NT2/D1 (cell line): ENCODE data around the gene TROAP.

ENCODE experiments used
- DNase-seq: peaks from one replicate; pipeline ENCODE4 v3.0.0-alpha.2; 2011; ENCODE audit warnings: low read depth, low spot score
- H3K27me3 ChIP-seq: 2 replicates; pipeline ENCODE4 v1.6.0; 2011; ENCODE audit warnings: mild to moderate bottlenecking; ENCODE audit not compliant: insufficient read length, insufficient read depth
- H3K36me3 ChIP-seq: 2 replicates; pipeline ENCODE4 v1.6.1; 2011; ENCODE audit warnings: mild to moderate bottlenecking, low read length, mixed read lengths; ENCODE audit not compliant: insufficient read depth, insufficient read length
- H3K4me1 ChIP-seq: 2 replicates; pipeline ENCODE4 v1.5.1; 2011; ENCODE audit not compliant: insufficient read depth, insufficient read length
- H3K4me3 ChIP-seq: 2 replicates; pipeline ENCODE4 v1.5.1; 2011; ENCODE audit warnings: low read depth; ENCODE audit not compliant: insufficient read length
- H3K9ac ChIP-seq: 2 replicates; pipeline ENCODE4 v1.6.0; 2011; ENCODE audit warnings: low read depth; ENCODE audit not compliant: insufficient read length
- H3K9me3 ChIP-seq: 2 replicates; pipeline ENCODE4 v1.5.1; 2011; ENCODE audit warnings: mild to moderate bottlenecking, low read length; ENCODE audit not compliant: insufficient read depth
- SUZ12 ChIP-seq: IDR thresholded peaks from 2 replicates; pipeline ENCODE4 v1.6.1; 2011; ENCODE audit not compliant: insufficient read length, insufficient read depth; ENCODE audit errors: extremely low read depth
- YY1 ChIP-seq: IDR thresholded peaks from 2 replicates; pipeline ENCODE4 v1.6.1; 2011; ENCODE audit not compliant: insufficient read length, insufficient read depth
- ZNF274 ChIP-seq: IDR thresholded peaks from 2 replicates; pipeline ENCODE4 v1.6.1; 2011; ENCODE audit warnings: mild to moderate bottlenecking, low read depth, low read length

The TROAP gene

GRCh38 chr12:49338830-49339463 is 15.9 kb downstream of the TROAP start:
- Histone ChIP-seq H3K9me3 (no peaks in the 10 kb centered on the region; the same call in 1 of the 2 replicates), H3K36me3 (no peaks in the 10 kb centered on the region), H3K27me3 (peaks cover 73% of the 10 kb centered on the region), H3K9ac (peak overlapping the region; percentile 63), H3K4me1 (peaks cover 38% of the 10 kb centered on the region), H3K4me3 (no peak overlapping the region)
- DNase-seq, result no peak
- no peak for TF ChIP-seq ZNF274
- no peak for TF ChIP-seq YY1

- Histone ChIP-seq H3K9ac (peak overlapping the region; percentile 63), H3K9me3 (no peaks in the 10 kb centered on the region; the same call in 1 of the 2 replicates), H3K36me3 (no peaks in the 10 kb centered on the region), H3K4me3 (no peak overlapping the region), H3K27me3 (peaks cover 79% of the 10 kb centered on the region), H3K4me1 (peaks cover 39% of the 10 kb centered on the region)
- TF ChIP-seq SUZ12, result no peak
- no peak for TF ChIP-seq YY1
- no peak for TF ChIP-seq ZNF274
- no peak for DNase-seq
Measured at GRCh38 chr12:49339464-49339861, 16.4 kb downstream of the TROAP start.

GRCh38 chr12:49340095-49340870 is 17.2 kb downstream of the TROAP start:
- H3K9me3 ChIP-seq, result no peaks in the 10 kb centered on the region; the same call in 1 of the 2 replicates
- no peaks in the 10 kb centered on the region for H3K36me3 ChIP-seq
- H3K27me3 ChIP-seq, result peaks cover 86% of the 10 kb centered on the region
- TF ChIP-seq YY1, result no peak
- no peak for TF ChIP-seq SUZ12
- H3K9ac ChIP-seq, result no peak overlapping the region
- H3K4me1 ChIP-seq, result peaks cover 31% of the 10 kb centered on the region
- DNase-seq, result no peak
- no peak overlapping the region for H3K4me3 ChIP-seq

- DNase-seq, result no peak
- Histone ChIP-seq H3K9me3 (no peaks in the 10 kb centered on the region; the same call in 1 of the 2 replicates), H3K9ac (no peak overlapping the region), H3K4me1 (peaks cover 28% of the 10 kb centered on the region), H3K36me3 (no peaks in the 10 kb centered on the region), H3K4me3 (no peak overlapping the region), H3K27me3 (peaks cover 87% of the 10 kb centered on the region)
- TF ChIP-seq ZNF274, result no peak
- no peak for TF ChIP-seq YY1
- no peak for TF ChIP-seq SUZ12
Measured at GRCh38 chr12:49340971-49341776, 18.1 kb downstream of the TROAP start.

- peak overlapping the region; percentile 73 for H3K9ac ChIP-seq
Measured at GRCh38 chr12:49341777-49342065, 18.7 kb downstream of the TROAP start.

GRCh38 chr12:49342066-49342913 is 19.2 kb downstream of the TROAP start:
- peak; percentile 95 for DNase-seq
- H3K4me3 ChIP-seq, result peak overlapping the region; percentile 62
- no peaks in the 10 kb centered on the region; the same call in 1 of the 2 replicates for H3K9me3 ChIP-seq
- H3K9ac ChIP-seq, result peak overlapping the region; percentile 73
- peaks cover 26% of the 10 kb centered on the region for H3K4me1 ChIP-seq
- no peaks in the 10 kb centered on the region for H3K36me3 ChIP-seq
- TF ChIP-seq ZNF274 (no peak), SUZ12 (peak; percentile 63)
- H3K27me3 ChIP-seq, result peaks cover 90% of the 10 kb centered on the region

More at GRCh38 chr12:49341777-49342065, 18.7 kb downstream of the TROAP start:
- TF ChIP-seq ZNF274 (no peak), YY1 (no peak), SUZ12 (no peak)
- peak overlapping the region; percentile 62 for H3K4me3 ChIP-seq
- H3K4me1 ChIP-seq, result peaks cover 23% of the 10 kb centered on the region
- H3K27me3 ChIP-seq, result peaks cover 87% of the 10 kb centered on the region
- DNase-seq, result no peak
- H3K36me3 ChIP-seq, result no peaks in the 10 kb centered on the region
- H3K9me3 ChIP-seq, result no peaks in the 10 kb centered on the region; the same call in 1 of the 2 replicates
